Trophoblast cell (in vitro differentiated cells and primary cell): Measurements from ENCODE around the gene SCN10A.

Experiments used
- DNase-seq, 2 donors: peaks; one replicate each; pipeline ENCODE4 v3.0.0-alpha.2; 2016
- H2AFZ ChIP-seq: 2 replicates; pipeline ENCODE4 v1.6.1; 2013; ENCODE audit warnings: low read length, moderate library complexity, mild to moderate bottlenecking; ENCODE audit not compliant: insufficient read depth, poor library complexity
- H2AK5ac ChIP-seq: 2 replicates; pipeline ENCODE4 v1.6.1; 2013; ENCODE audit warnings: mild to moderate bottlenecking, low read length
- H2BK120ac ChIP-seq: 2 replicates; pipeline ENCODE4 v1.6.1; 2013; ENCODE audit warnings: low read length, mild to moderate bottlenecking, moderate library complexity; ENCODE audit not compliant: insufficient read depth, poor library complexity
- H2BK12ac ChIP-seq: 2 replicates; pipeline ENCODE4 v1.6.1; 2013; ENCODE audit warnings: mild to moderate bottlenecking, low read length, moderate library complexity
- H2BK5ac ChIP-seq: 2 replicates; pipeline ENCODE4 v1.6.1; 2013; ENCODE audit warnings: low read length, low read depth, moderate library complexity, mild to moderate bottlenecking; ENCODE audit not compliant: poor library complexity
- H3K14ac ChIP-seq: 2 replicates; pipeline ENCODE4 v1.6.1; 2013; ENCODE audit warnings: mild to moderate bottlenecking, low read length
- H3K18ac ChIP-seq: 2 replicates; pipeline ENCODE4 v1.6.1; 2013; ENCODE audit warnings: mild to moderate bottlenecking, low read length
- H3K23ac ChIP-seq: 2 replicates; pipeline ENCODE4 v1.6.1; 2013; ENCODE audit warnings: low read length
- H3K27ac ChIP-seq: 2 replicates; pipeline ENCODE4 v1.5.1; 2013; ENCODE audit warnings: low read depth, mild to moderate bottlenecking, inconsistent platforms, low read length, moderate library complexity
- H3K27me3 ChIP-seq: 2 replicates; pipeline ENCODE4 v1.6.1; 2013; ENCODE audit warnings: inconsistent platforms, mild to moderate bottlenecking, low read length, moderate library complexity; ENCODE audit not compliant: insufficient read depth
- H3K36me3 ChIP-seq, 2 experiments: 1 replicate in 1 of 2; 2 replicates in 1 of 2; pipeline ENCODE4 v1.6.1; 2013; ENCODE audit warnings: low read length in 2 of 2, mild to moderate bottlenecking in 2 of 2, moderate library complexity in 1 of 2; ENCODE audit not compliant: insufficient read depth in 2 of 2, control insufficient read depth in 1 of 2
- H3K4ac ChIP-seq: 2 replicates; pipeline ENCODE4 v1.6.1; 2013; ENCODE audit warnings: low read depth, mild to moderate bottlenecking, low read length, moderate library complexity
- H3K4me1 ChIP-seq, 2 experiments: 1 replicate in 1 of 2; 2 replicates in 1 of 2; pipeline ENCODE4 v1.6.1; 2013; ENCODE audit warnings: low read length in 2 of 2, mild to moderate bottlenecking in 2 of 2, moderate library complexity in 1 of 2; ENCODE audit not compliant: insufficient read depth in 2 of 2, control insufficient read depth in 1 of 2
- H3K4me2 ChIP-seq: 2 replicates; pipeline ENCODE4 v1.6.1; 2013; ENCODE audit warnings: inconsistent platforms, mild to moderate bottlenecking, low read length, moderate library complexity
- H3K4me3 ChIP-seq: 2 replicates; pipeline ENCODE4 v1.5.1; 2013; ENCODE audit warnings: mild to moderate bottlenecking, low read depth, low read length, inconsistent platforms
- H3K79me1 ChIP-seq: one replicate; pipeline ENCODE4 v1.6.1; 2013; ENCODE audit warnings: low read length
- H3K79me2 ChIP-seq: 2 replicates; pipeline ENCODE4 v1.6.1; 2013; ENCODE audit warnings: low read length, mild to moderate bottlenecking; ENCODE audit not compliant: control insufficient read depth, insufficient read depth, poor library complexity
- H3K9ac ChIP-seq: 2 replicates; pipeline ENCODE4 v1.6.1; 2013; ENCODE audit warnings: mild to moderate bottlenecking, low read length
- H3K9me3 ChIP-seq: 2 replicates; pipeline ENCODE4 v1.6.1; 2013; ENCODE audit warnings: low read depth, mild to moderate bottlenecking, control low read depth, inconsistent platforms, low read length; ENCODE audit not compliant: insufficient read depth
- H4K12ac ChIP-seq: 2 replicates; pipeline ENCODE4 v1.6.1; 2013; ENCODE audit warnings: low read depth, mild to moderate bottlenecking, low read length, moderate library complexity
- H4K8ac ChIP-seq: 2 replicates; pipeline ENCODE4 v1.6.1; 2013; ENCODE audit warnings: low read depth, mild to moderate bottlenecking, low read length, moderate library complexity
- H4K91ac ChIP-seq: one replicate; pipeline ENCODE4 v1.6.1; 2013; ENCODE audit warnings: low read depth, mild to moderate bottlenecking, low read length, moderate library complexity
- WGBS: extraction: QIAGEN DNeasy Blood & Tissue Kit; methylation state at CpG from one replicate; pipeline ENCODE4 v1.1.7; 2013; ENCODE audit warnings: missing lambda C conversion rate; ENCODE audit not compliant: insufficient read length, insufficient coverage; ENCODE audit errors: extremely low coverage; 5-methylcytosine and 5-hydroxymethylcytosine counted together

SCN10A gene

DNA sequence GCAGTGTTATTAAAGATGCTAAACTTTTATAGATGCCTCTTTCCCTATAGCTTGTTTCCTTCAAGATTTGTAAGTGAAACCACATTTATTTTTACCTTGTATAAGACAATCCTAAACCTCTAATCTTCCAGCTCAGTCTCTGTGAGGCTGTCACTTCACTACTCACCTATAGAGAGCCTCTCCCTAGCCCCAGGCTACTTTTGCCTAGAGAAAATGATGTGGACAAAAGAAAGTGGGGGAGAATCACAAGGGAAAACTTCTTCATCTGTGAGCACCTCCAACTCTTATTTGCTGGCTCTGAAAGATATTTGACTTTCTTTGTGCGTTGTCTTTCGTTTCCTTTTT lies 91.7 kb downstream of the SCN10A start:
- Histone ChIP-seq H3K4me3 (no peak overlapping the region), H3K79me2 (no peaks in the 10 kb centered on the region), H3K9ac (no peak overlapping the region), H3K4me1 (no peaks in the 10 kb centered on the region), H3K9me3 (peaks cover 2% of the 10 kb centered on the region), H2BK12ac (no peak overlapping the region), H4K8ac (no peak overlapping the region), H2BK120ac (no peak overlapping the region), H4K12ac (no peak overlapping the region), H2AK5ac (no peak overlapping the region), H3K18ac (no peak overlapping the region), H4K91ac (no peak overlapping the region), H3K36me3 (no peaks in the 10 kb centered on the region), H2BK5ac (no peak overlapping the region), H3K23ac (no peak overlapping the region), H3K79me1 (no peaks in the 10 kb centered on the region), H2AFZ (no peak overlapping the region), H3K27ac (no peak overlapping the region), H3K4me2 (no peak overlapping the region), H3K4ac (no peak overlapping the region), H3K14ac (no peak overlapping the region), H3K27me3 (no peaks in the 10 kb centered on the region)
- DNase-seq: peak in 1 of 2 donors; percentile 42
- no CpG with 5 or more reads among the region's 2 CpGs for WGBS

GRCh38 chr3:38723569-38724391 lies 92.2 kb downstream of the SCN10A start:
- DNase-seq: no peak
- H3K4me2 ChIP-seq: no peak overlapping the region
- H2AK5ac ChIP-seq: no peak overlapping the region
- H3K23ac ChIP-seq: no peak overlapping the region
- no peaks in the 10 kb centered on the region for H3K79me2 ChIP-seq
- no peak overlapping the region for H3K14ac ChIP-seq
- no peak overlapping the region for H4K91ac ChIP-seq
- H3K36me3 ChIP-seq: no peaks in the 10 kb centered on the region
- no peak overlapping the region for H3K9ac ChIP-seq
- H3K9me3 ChIP-seq: peaks cover 2% of the 10 kb centered on the region
- WGBS: no CpG with 5 or more reads among the region's 16 CpGs
- H4K8ac ChIP-seq: no peak overlapping the region
- no peak overlapping the region for H2BK12ac ChIP-seq
- no peak overlapping the region for H2AFZ ChIP-seq
- H3K4me3 ChIP-seq: no peak overlapping the region
- H3K27ac ChIP-seq: no peak overlapping the region
- no peak overlapping the region for H4K12ac ChIP-seq
- no peak overlapping the region for H3K4ac ChIP-seq
- no peaks in the 10 kb centered on the region for H3K27me3 ChIP-seq
- no peaks in the 10 kb centered on the region for H3K4me1 ChIP-seq
- no peak overlapping the region for H3K18ac ChIP-seq
- H2BK120ac ChIP-seq: no peak overlapping the region
- no peaks in the 10 kb centered on the region for H3K79me1 ChIP-seq
- H2BK5ac ChIP-seq: no peak overlapping the region

GRCh38 chr3:38722781-38723568 lies 93.0 kb downstream of the SCN10A start:
- Histone ChIP-seq H2BK120ac (no peak overlapping the region), H3K79me1 (no peaks in the 10 kb centered on the region), H3K23ac (no peak overlapping the region), H3K27ac (no peak overlapping the region), H2AFZ (no peak overlapping the region), H3K4me1 (no peaks in the 10 kb centered on the region), H4K91ac (no peak overlapping the region), H4K8ac (no peak overlapping the region), H4K12ac (no peak overlapping the region), H3K27me3 (no peaks in the 10 kb centered on the region), H3K4me2 (no peak overlapping the region), H3K14ac (no peak overlapping the region), H3K4me3 (no peak overlapping the region), H3K36me3 (no peaks in the 10 kb centered on the region), H2BK12ac (no peak overlapping the region), H2AK5ac (no peak overlapping the region), H3K9me3 (peaks cover 2% of the 10 kb centered on the region), H2BK5ac (no peak overlapping the region), H3K4ac (no peak overlapping the region), H3K18ac (no peak overlapping the region), H3K9ac (no peak overlapping the region), H3K79me2 (no peaks in the 10 kb centered on the region)
- no peak for DNase-seq
- WGBS: no CpG with 5 or more reads among the region's 12 CpGs

DNA sequence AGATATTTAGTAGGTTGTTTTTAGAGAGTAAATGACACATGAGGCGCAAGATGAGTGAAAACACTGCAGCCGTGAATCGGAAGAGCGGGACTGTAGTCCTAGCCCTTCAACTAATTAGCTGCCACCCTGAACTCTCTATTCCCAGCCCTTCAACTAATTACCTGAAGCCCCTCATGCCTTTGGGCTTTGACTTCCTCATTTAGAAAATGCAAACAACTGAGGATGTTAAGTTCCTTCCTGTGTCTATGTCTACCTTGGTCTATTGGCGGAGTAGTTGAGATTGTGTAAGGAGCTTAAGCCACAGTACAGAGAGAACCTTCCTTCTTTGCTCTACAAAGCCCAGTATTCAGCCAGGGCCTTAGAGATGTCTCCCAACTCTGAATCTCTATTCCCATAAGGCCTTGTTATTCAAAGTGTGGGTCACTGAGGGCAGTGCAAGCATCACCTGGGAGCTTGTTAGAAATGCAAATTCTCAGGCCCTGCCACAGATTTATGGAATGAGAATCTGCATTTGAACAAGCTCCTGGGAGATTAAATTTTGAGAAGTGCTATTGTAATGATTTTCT lies 94.7 kb downstream of the SCN10A start:
- Histone ChIP-seq H2AFZ (no peak overlapping the region), H3K4me3 (no peak overlapping the region), H3K4ac (no peak overlapping the region), H2AK5ac (no peak overlapping the region), H2BK120ac (no peak overlapping the region), H2BK5ac (no peak overlapping the region), H3K79me2 (no peaks in the 10 kb centered on the region), H3K27me3 (no peaks in the 10 kb centered on the region), H3K23ac (no peak overlapping the region), H3K4me1 (no peaks in the 10 kb centered on the region), H3K18ac (no peak overlapping the region), H4K91ac (no peak overlapping the region), H4K12ac (no peak overlapping the region), H3K9me3 (peaks cover 2% of the 10 kb centered on the region), H3K27ac (no peak overlapping the region), H3K79me1 (no peaks in the 10 kb centered on the region), H3K36me3 (no peaks in the 10 kb centered on the region), H3K14ac (no peak overlapping the region), H3K4me2 (no peak overlapping the region), H2BK12ac (no peak overlapping the region), H4K8ac (no peak overlapping the region), H3K9ac (no peak overlapping the region)
- DNase-seq: no peak
- WGBS: no CpG with 5 or more reads among the region's 5 CpGs
